TTC549 (cell line): Measurements from ENCODE around the gene FBXL15.

ENCODE experiments used
- FAIRE-seq: peaks from 2 replicates; lab custom pipeline; 2012; peaks lifted over from hg19 to GRCh38; lab: Jason Lieb, UNC

The FBXL15 gene

DNA sequence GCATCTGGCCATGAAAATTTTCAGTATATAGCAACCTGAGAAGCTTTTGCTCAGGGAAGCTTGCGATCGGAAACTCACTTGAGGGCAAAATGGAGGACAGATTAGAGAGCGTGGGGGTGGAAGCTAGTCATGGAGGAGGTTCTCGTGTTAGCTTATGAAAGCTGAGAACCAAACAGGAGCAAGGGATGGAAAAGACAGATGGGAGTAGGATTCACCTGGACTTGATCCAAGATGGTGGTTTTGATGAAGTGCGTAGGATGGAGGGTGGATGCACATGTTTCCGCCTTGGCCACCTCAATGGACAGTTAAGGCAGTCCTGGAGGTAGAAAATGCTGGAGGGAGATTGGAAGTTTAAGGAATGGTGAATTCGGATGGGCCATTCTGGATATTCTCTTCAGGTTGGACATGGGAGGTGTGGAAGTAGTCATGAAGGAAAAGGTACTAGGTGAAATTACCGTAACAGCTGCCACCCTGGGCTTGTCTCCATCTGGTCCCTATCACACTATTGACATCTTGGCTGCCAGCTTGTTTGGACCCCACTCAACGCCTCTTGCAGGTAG is 37.0 kb downstream of the FBXL15 start:
- no peak for FAIRE-seq

DNA sequence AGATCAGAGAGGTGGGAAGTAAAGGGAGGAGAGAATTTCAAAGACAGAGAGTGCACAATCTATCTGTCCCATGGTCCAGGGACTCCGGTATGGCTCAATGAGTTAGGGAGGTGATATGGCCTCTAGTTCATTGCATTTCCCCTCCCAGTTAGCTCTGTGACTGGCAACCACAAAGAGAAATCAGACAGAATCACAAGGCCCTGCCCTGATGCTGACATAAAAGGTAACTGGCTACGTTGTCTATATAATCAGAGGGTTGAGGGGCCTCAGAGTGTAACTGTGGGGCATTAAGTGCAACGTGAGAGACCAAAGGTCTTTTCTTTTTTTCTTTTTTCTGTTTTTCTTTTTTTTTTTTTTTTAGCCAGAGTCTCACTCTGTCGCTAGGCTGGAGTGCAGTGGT is 38.0 kb downstream of the FBXL15 start:
- FAIRE-seq = no peak

- no peak for FAIRE-seq
Measured at GRCh38 chr10:102460836-102461186, 40.2 kb downstream of the FBXL15 start.

GRCh38 chr10:102461187-102462054 is 40.8 kb downstream of the FBXL15 start:
- FAIRE-seq = no peak

- FAIRE-seq = no peak
Measured at GRCh38 chr10:102462512-102463054, 41.9 kb downstream of the FBXL15 start.

- FAIRE-seq = no peak
Measured at GRCh38 chr10:102463983-102464382, 43.3 kb downstream of the FBXL15 start.

DNA sequence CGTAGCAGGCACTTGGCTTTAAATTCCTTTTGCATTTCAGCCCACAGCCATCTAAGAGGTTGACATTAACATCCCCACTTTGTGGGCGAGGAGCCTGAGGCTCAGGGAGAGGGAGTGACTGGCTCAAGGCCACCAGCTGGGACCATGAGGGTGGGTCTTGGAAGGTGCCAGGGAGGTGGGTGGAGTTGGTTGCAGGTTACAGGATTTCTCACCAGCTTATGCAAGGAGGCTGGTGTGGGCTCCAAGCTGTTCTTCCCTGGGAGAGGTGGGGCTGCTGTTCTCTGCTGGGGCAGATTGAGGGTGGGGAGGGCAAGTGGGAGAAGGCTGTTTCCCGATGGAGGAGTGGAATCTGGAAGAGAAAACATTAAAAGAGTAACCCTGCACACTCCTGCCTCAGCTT is 44.8 kb downstream of the FBXL15 start:
- FAIRE-seq = no peak

DNA sequence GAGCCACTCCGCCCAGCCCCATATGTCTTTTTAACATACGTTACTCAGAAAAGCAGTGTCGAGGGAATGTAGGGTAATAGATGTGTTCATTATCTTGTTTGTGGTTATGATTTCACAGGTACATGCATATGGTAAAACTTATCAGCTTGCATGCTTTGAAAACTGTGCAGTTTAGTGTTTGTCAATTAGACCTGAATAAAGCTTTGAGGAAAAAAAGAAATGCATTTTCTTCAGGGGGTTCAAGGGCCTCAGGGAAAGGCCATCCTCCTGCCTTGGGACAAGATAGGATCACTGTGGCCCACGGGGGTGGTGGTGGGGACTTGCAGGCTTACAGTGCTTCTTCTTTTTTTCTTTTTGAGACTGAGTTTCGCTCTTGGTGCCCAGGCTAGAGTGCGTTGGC is 46.7 kb downstream of the FBXL15 start:
- FAIRE-seq = no peak

GRCh38 chr10:102467971-102468438 is 47.4 kb downstream of the FBXL15 start:
- no peak for FAIRE-seq

DNA sequence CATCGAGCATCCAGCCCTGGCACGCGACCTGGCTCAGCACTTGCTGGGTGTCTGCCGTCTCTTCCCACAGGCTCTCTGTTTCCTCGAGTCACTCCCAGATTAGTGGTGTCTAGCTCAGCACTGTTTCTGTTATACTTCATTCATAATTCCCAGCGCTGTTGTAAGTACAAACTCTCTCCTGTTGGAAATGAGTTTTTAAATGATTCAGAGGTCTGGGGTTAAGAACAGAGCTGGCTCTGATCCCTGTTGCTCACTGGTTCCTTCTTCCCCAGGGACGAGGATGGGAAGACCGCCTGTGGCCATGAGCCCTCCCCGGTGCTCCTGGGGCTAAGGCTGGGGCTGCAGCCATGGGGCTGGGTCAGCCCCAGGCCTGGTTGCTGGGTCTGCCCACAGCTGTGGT is 48.0 kb downstream of the FBXL15 start:
- FAIRE-seq = no peak

DNA sequence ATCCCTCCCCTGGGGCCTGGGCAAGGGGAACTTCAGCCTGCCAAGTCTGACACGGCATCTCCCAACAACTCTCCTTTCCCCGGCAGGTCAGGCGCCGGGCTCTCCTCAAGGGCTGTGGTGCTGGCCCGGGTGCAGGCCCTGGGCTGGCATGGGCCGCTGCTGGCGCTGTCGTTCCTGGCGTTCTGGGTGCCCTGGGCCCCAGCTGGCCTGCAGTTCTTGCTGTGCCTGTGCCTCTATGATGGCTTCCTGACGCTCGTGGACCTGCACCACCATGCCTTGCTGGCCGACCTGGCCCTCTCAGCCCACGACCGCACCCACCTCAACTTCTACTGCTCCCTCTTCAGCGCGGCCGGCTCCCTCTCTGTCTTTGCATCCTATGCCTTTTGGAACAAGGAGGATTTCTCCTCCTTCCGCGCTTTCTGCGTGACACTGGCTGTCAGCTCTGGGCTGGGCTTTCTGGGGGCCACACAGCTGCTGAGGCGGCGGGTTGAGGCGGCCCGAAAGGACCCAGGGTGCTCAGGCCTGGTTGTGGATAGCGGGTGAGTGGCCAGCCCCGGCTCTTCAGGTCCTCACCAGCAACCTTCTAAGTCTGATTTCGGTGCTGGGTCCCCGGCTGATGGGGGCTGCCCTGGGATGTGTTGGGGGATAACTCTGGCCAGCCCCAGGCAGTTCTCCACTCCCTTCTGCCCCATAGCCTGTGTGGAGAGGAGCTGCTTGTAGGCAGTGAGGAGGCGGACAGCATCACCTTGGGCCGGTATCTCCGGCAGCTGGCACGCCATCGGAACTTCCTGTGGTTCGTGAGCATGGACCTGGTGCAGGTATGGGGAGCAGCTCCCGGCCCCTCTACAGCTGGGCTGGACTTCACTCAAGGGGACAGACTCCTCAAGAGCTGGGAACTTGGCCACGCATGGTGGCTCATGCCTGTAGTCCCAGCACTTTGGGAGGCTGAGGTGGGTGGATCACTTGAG is 50.2 kb downstream of the FBXL15 start:
- no peak for FAIRE-seq
